CD4-positive, alpha-beta T cell treated with Interleukin-15 for 1 hour (primary cell): Measurements from ENCODE around the gene CGAS.
"Not testable (repeated sequence)": the region's sequence is repeated elsewhere in the genome, so short reads cannot be mapped to it uniquely, and the experiment has no call there.

Experiments used
- DNase-seq: peaks from one replicate; pipeline ENCODE4 v3.0.0-alpha.2; 2020

The CGAS gene

DNA sequence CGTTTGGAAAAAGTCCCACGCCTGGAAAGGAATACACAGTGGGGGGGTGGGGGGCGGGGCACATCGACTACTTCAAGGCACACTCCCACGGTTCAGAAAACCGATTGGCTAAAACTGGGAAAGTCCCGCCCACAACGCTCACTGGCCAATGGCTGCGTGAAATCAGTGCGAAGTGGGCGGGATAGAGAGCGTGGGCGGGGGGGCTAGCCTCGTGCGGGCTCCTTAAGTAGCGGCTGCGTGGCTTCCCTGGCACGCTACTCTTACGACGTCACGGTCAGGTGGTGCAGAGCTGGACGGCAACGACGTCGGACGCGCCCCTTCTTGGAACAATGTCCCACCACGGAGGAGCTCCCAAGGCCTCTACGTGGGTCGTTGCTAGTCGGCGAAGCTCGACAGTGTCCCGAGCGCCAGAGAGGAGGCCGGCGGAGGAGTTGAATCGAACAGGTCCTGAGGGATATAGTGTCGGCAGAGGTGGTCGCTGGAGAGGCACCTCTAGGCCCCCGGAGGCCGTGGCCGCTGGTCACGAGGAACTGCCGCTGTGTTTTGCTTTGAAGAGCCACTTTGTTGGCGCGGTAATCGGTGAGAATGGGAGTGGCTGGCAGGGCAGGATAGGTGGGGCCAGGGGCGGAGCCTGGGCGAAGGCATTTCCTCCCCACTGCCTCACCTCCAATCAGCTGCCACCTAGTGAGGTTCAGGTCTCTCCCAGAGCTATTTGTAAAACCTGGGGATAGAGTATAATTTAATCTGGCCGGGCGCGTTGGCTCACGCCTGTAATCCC, 57.3 kb downstream of the CGAS start, which contains the start of gene DDX43:
TSS of gene DDX43 (plus strand) at position 252 of the 778 bp plus-strand sequence. CDS start at position 330, 78 bp downstream.
- peak; percentile 79 for DNase-seq

DNA sequence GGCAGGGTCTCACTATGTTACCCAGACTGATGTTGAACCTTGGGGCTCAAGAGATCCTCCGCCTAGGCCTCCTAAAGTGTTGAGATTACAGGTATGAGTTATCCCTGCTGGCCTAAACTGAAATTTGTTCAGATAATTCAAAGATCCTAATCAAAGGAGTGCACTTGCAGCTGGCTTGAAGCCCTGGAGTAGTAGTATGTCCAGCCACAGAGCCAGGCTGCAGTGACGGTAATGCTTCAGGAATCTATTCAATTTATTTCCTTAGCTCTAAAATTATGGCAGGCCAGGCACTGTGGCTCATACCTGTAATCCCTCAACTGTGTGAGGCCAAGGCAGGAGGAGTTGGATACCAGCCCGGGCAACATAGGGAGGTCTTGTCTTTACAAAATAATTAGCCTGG, 58.8 kb downstream of the CGAS start:
- DNase-seq: no peak

DNA sequence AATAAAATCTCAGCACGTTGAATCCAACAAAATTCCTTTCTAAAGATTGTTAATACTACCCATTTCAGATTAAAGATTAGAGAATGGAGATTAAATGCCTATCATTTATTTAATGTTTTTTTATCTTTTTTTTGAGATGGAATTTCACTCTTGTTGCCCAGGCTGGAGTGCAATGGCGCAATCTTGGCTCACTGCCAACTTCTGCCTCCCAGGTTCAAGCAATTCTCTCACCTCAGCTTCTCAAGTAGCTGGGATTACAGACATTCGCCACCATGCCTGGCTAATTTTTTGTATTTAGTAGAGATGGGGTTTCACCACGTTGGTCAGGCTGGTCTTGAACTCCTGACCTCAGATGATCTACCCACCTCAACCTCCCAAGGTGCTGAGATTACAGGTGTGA, 59.9 kb downstream of the CGAS start:
- DNase-seq: not testable (repeated sequence)

DNA sequence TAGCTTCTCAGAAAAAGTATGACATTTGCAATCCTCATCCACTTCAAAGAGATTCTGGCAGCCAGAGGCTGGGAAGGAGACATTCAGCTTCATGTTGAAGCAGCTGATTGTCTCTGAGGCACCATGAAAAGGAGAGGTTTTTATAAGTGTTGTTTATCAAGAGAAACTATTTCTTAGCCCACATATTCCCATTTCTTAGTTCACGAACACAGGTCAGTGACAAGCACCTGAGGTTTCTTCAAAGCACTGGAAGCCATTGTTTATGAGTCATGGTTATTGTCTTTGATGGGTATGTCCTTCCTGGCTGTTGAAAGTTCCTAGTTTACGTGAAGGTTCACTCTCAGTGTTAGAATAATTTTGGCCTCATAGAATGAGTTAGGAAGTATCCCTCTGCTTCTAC, 60.4 kb downstream of the CGAS start:
- DNase-seq: no peak

DNA sequence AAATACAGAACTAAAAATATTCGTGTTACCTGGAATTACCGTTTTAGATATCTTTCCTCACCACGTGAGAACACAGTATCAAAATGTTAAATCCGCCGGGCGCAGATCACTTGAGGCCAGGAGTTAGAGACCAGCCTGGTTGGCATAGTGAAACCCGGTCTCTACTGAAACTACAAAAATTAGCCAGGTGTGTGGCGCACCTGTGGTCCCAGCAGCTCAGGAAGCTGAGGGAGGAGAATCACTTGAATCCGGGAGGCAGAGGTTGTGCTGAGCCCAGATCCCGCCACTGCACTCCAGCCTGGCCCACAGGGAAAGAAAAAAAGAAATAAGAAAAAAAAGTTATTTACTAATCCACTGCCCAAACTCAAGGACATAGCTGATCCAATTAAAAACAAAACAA, 62.2 kb downstream of the CGAS start:
- DNase-seq: no peak

DNA sequence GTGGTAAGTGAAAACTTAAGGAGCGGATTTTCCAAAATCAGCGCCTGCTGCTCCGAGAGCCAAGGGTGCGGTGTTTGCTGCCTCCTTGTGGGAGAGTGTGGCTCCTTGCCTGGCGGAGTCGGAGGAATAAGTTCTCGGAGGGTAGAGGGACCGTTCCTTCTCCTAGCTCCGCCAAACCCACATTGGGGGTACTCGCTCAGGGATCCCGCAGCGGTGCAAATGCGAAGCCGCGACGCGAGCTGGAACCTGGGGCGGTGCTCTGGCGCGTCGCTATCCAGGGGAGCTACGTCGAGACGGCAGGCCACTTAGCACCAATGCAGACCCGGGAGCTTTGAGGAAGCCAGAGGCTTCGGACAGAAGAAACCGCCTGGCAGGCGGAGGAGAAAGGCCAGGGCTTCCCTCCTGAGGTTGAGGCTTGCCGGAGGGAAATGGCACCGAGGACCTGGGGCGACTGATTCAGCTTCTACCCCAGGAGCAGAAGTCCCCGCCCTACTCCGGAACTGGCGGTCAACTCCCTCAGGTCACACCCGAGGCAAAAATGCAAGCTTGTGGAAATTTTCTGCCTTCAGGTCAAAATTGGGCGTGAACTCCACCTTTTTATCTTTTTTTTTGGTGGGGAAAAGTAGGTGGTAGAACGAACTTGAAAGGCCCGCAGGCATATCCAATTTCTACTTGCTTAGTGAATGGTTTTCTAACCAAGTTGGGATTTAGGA, 63.1 kb downstream of the CGAS start:
- DNase-seq: peak; percentile 61

DNA sequence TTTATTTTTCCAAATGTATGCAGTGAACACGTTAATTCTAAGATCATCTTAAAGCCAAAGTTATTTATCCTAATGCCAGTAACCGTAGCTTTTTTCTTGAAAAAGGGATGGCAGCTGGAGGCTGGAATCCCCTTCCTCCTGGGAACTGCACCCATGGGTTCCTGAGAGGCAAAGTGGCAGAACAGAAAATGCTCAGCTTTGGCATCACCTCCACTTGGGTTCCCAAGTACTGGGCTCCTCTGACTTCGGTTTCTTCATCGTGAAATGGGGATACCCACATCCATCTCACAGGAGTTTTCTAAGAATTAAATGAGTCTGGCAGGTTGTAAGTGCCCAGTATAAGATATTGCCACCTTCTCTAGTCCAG, 63.7 kb downstream of the CGAS start:
- DNase-seq: no peak

DNA sequence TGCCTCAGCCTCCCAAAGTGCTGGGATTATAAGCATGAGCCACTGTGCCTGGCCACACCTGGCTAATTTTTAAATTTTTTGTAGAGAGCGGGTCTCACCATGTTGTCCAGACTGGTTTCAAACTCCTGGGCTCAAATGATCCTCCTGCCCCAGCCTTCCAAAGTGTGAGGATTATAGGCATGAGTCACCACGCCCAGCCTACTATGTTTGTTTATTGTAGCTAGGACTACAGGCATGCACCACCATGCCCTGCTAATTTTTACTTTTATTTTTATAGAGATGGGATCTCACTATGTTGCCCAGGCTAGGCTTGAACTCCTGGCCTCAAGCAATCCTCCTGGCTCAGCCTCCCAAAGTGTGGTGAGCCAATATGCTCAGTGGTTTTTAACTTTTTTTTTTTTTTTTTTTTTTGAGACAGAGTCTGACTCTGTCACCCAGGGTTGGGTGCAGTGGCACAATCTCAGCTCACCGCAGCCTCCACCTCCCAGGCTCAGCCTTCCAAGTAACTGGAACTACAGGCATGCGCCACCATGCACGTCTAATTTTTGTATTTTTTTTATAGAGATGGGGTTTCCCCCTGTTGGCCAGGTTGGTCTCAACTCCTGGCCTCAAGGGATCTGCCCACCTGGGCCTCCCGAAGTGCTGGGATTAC, 69.5 kb downstream of the CGAS start:
- DNase-seq: no peak

DNA sequence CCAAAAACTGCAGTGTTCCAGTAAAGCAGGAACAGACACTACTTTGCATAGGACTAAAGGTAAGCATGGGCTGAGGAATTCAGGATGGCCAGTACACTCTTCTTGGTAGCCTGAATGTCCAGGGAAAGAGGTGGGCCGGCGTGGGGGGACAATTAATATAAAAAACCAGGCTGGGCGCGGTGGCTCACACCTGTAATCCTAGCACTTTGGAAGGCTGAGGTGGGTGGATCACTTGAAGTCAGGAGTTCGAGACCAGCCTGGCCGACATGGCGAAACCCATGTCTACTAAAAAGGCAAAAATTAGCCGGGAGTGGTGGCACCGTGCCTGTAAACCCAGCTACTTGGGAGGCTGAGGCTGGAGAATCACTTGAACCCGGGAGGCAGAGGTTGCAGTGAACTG, 70.6 kb downstream of the CGAS start:
- not testable (repeated sequence) for DNase-seq

DNA sequence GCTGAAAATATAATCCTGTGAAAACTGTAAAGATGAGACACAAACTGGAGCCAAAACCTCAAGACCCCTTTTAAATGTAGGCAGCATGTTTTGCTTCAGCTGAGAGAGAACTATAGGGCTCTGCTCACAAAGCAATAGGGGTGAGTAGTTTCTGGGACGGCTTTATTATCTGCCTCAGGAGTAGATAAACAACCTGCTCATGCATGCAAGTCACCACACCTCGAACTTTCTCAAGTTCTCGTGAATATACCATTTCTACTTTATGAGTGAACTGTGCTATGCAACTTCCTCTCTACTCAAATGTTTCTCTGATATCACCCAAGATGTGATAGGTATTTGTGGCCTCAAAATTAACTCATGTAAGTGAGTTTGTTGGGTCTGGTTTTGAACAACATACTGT, 74.9 kb downstream of the CGAS start:
- no peak for DNase-seq

DNA sequence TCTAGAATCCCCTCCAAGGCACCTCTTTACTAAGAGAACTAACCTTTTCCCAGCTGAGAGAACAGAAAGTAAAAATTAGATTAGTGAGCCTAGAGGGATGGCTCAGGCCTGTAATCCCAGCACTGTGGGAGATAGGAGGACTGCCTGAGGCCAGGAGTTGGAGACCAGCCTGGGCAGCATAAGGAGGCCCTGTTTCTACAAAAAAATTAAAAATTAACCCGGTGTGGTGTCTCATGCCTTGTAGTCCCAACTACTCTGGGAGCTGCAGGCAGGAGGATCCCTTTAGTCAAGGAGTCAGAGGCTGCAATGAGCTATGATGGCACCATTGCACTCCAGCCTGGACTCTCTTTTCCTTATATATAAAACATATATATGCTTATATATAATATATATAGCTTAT, 76.9 kb downstream of the CGAS start:
- no peak for DNase-seq
